WTC11 (cell line): Measurements from ENCODE around the gene TNNI3K.

ENCODE experiments used
- ATF6 ChIP-seq: sonication (generic); formaldehyde crosslinking; IDR thresholded peaks from 2 replicates; pipeline ENCODE4 v1.8.1; 2023; ENCODE audit warnings: mild to moderate bottlenecking, missing genetic modification reagents
- FOXP1 ChIP-seq: sonication (generic); formaldehyde crosslinking; IDR thresholded peaks from 2 replicates; pipeline ENCODE4 v1.8.0; 2022; ENCODE audit warnings: missing genetic modification reagents, mild to moderate bottlenecking, moderate library complexity, borderline replicate concordance
- TF ChIP-seq, protein P1 (sequence below): fragments of 200-600 bp; IDR thresholded peaks from 2 replicates; pipeline ENCODE4 v1.8.0; 2022; ENCODE audit warnings: antibody characterized with exemption
- TF ChIP-seq, protein P2 (sequence below): sonication (generic); formaldehyde crosslinking; IDR thresholded peaks from 2 replicates; pipeline ENCODE4 v1.8.0; 2022; ENCODE audit warnings: mild to moderate bottlenecking, missing genetic modification reagents
- TF ChIP-seq, protein P3 (sequence below): sonication (generic); formaldehyde crosslinking; IDR thresholded peaks from 2 replicates; pipeline ENCODE4 v1.8.1; 2022; ENCODE audit warnings: mild to moderate bottlenecking, missing genetic modification reagents, moderate library complexity, borderline replicate concordance

DNA sequence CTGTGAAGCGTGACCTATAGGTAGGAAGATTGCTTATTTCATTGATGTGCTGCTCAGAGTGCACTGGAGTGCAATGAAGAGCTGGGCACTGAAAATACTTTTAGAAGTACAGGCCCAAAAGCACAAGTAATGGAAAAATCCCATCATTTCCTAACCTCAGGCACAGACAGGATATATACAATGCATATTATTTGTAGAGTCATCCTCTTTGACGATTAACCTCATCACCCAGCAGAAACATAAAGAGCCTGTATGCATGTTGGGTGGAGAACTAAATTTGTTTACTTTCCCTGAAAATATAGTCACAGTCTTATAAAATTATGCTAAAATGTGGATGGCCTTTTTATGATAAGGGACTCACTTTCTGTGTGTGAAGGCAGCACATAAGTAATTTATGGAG lies 98.1 kb downstream of the TNNI3K start:
- TF ChIP-seq, protein P1, sequence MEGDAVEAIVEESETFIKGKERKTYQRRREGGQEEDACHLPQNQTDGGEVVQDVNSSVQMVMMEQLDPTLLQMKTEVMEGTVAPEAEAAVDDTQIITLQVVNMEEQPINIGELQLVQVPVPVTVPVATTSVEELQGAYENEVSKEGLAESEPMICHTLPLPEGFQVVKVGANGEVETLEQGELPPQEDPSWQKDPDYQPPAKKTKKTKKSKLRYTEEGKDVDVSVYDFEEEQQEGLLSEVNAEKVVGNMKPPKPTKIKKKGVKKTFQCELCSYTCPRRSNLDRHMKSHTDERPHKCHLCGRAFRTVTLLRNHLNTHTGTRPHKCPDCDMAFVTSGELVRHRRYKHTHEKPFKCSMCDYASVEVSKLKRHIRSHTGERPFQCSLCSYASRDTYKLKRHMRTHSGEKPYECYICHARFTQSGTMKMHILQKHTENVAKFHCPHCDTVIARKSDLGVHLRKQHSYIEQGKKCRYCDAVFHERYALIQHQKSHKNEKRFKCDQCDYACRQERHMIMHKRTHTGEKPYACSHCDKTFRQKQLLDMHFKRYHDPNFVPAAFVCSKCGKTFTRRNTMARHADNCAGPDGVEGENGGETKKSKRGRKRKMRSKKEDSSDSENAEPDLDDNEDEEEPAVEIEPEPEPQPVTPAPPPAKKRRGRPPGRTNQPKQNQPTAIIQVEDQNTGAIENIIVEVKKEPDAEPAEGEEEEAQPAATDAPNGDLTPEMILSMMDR = no peak
- TF ChIP-seq, protein P2, sequence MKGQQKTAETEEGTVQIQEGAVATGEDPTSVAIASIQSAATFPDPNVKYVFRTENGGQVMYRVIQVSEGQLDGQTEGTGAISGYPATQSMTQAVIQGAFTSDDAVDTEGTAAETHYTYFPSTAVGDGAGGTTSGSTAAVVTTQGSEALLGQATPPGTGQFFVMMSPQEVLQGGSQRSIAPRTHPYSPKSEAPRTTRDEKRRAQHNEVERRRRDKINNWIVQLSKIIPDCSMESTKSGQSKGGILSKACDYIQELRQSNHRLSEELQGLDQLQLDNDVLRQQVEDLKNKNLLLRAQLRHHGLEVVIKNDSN (CRISPR knock-in tag) = no peak
- TF ChIP-seq, protein P3, sequence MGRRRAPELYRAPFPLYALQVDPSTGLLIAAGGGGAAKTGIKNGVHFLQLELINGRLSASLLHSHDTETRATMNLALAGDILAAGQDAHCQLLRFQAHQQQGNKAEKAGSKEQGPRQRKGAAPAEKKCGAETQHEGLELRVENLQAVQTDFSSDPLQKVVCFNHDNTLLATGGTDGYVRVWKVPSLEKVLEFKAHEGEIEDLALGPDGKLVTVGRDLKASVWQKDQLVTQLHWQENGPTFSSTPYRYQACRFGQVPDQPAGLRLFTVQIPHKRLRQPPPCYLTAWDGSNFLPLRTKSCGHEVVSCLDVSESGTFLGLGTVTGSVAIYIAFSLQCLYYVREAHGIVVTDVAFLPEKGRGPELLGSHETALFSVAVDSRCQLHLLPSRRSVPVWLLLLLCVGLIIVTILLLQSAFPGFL (CRISPR knock-in tag) = no peak
- TF ChIP-seq FOXP1 = no peak
- TF ChIP-seq ATF6 = no peak
